HG03196 (cell line): ENCODE results near the gene KDM5A.
A peak's percentile ranks its signal among the peaks of the same experiment; 100 is the strongest.
"Not testable (repeated sequence)": the region's sequence is repeated elsewhere in the genome, so short reads cannot be mapped to it uniquely, and the experiment has no call there.

Experiments used
- ATAC-seq: cut with Tn5 transposase; IDR thresholded peaks from one replicate; pipeline ENCODE4 v1.9.1; 2021; ENCODE audit not compliant: unreplicated experiment

KDM5A gene

GRCh38 chr12:389142-390096, at the start of gene KDM5A:
Gene KDM5A (minus strand): TSS chr12:389320. CDS start chr12:389091, 229 bp downstream.
- peak; percentile 90 for ATAC-seq

GRCh38 chr12:435737-436136, 46.6 kb upstream of the KDM5A start:
- not testable (repeated sequence) for ATAC-seq

GRCh38 chr12:422526-422925, 33.4 kb upstream of the KDM5A start:
- ATAC-seq, result no peak

- ATAC-seq, result no peak
Observed at GRCh38 chr12:418432-418831, 29.3 kb upstream of the KDM5A start.

GRCh38 chr12:414859-415258, 25.7 kb upstream of the KDM5A start:
- ATAC-seq, result no peak

GRCh38 chr12:402029-402389, 12.9 kb upstream of the KDM5A start:
- ATAC-seq, result no peak

- peak; percentile 96 for ATAC-seq
Observed at GRCh38 chr12:401235-402028, 12.3 kb upstream of the KDM5A start, which contains the start of gene CCDC77. Gene CCDC77 (plus strand): TSS chr12:401644. CDS start chr12:409384, 7,740 bp downstream.

- ATAC-seq, result no peak
Observed at GRCh38 chr12:400828-401227, 11.7 kb upstream of the KDM5A start.

GRCh38 chr12:388541-389141, 479 bp downstream of the KDM5A start:
- ATAC-seq, result peak; percentile 21

- no peak for ATAC-seq
Observed at GRCh38 chr12:388012-388411, 1.1 kb downstream of the KDM5A start.

- no peak for ATAC-seq
Observed at GRCh38 chr12:386651-387050, 2.5 kb downstream of the KDM5A start.

- ATAC-seq, result not testable (repeated sequence)
Observed at GRCh38 chr12:370739-371485, 18.2 kb downstream of the KDM5A start.

GRCh38 chr12:367972-368371, 21.1 kb downstream of the KDM5A start:
- no peak for ATAC-seq

- ATAC-seq, result no peak
Observed at GRCh38 chr12:366820-367219, 22.3 kb downstream of the KDM5A start.

- no peak for ATAC-seq
Observed at GRCh38 chr12:359091-359490, 30.0 kb downstream of the KDM5A start.

GRCh38 chr12:356276-356988, 32.7 kb downstream of the KDM5A start:
- ATAC-seq, result no peak

- not testable (repeated sequence) for ATAC-seq
Observed at GRCh38 chr12:351197-351596, 37.9 kb downstream of the KDM5A start.

GRCh38 chr12:349625-350024, 39.5 kb downstream of the KDM5A start:
- not testable (repeated sequence) for ATAC-seq

GRCh38 chr12:343036-343435, 46.1 kb downstream of the KDM5A start:
- ATAC-seq, result not testable (repeated sequence)

- ATAC-seq, result no peak
Observed at GRCh38 chr12:337039-337438, 52.1 kb downstream of the KDM5A start.
